IPS DF 19.7 (cell line): Measurements from ENCODE around the gene HIKESHI.
"Not testable (repeated sequence)": the region's sequence is repeated elsewhere in the genome, so short reads cannot be mapped to it uniquely, and the experiment has no call there.

Experiments used
- DNase-seq: peaks from one replicate; pipeline ENCODE4 v3.0.0-alpha.2; 2013; ENCODE audit warnings: low read depth, low spot score

Gene HIKESHI

GRCh38 chr11:86292912-86293616, 9.0 kb upstream of the HIKESHI start:
- DNase-seq, result no peak

- no peak for DNase-seq
These were observed 8.0 kb upstream of the HIKESHI start for GRCh38 chr11:86294026-86294425.

GRCh38 chr11:86301742-86302091, 323 bp upstream of the HIKESHI start:
- no peak for DNase-seq

- no peak for DNase-seq
These were observed 1.2 kb downstream of the HIKESHI start for GRCh38 chr11:86303257-86303656.

- not testable (repeated sequence) for DNase-seq
These were observed 6.7 kb downstream of the HIKESHI start for GRCh38 chr11:86308710-86309109.

- no peak for DNase-seq
These were observed 11.8 kb downstream of the HIKESHI start for GRCh38 chr11:86313793-86314192.

- no peak for DNase-seq
These were observed 12.6 kb downstream of the HIKESHI start for GRCh38 chr11:86314636-86315035.

GRCh38 chr11:86335131-86335767, 33.2 kb downstream of the HIKESHI start:
- no peak for DNase-seq

- DNase-seq, result no peak
These were observed 35.2 kb downstream of the HIKESHI start for GRCh38 chr11:86337227-86337626.

- DNase-seq, result no peak
These were observed 39.3 kb downstream of the HIKESHI start for GRCh38 chr11:86341382-86341781.

- no peak for DNase-seq
These were observed 44.5 kb downstream of the HIKESHI start for GRCh38 chr11:86346513-86346912.

- DNase-seq, result no peak
These were observed 53.2 kb downstream of the HIKESHI start for GRCh38 chr11:86355256-86355655.

- DNase-seq, result not testable (repeated sequence)
These were observed 55.4 kb downstream of the HIKESHI start for GRCh38 chr11:86357412-86357811.

- DNase-seq, result no peak
These were observed 56.7 kb downstream of the HIKESHI start for GRCh38 chr11:86358720-86359119.

- DNase-seq, result no peak
These were observed 58.8 kb downstream of the HIKESHI start for GRCh38 chr11:86360775-86361395.

- DNase-seq, result no peak
These were observed 61.4 kb downstream of the HIKESHI start for GRCh38 chr11:86363424-86363823.

- DNase-seq, result no peak
These were observed 63.5 kb downstream of the HIKESHI start for GRCh38 chr11:86365546-86365945.

GRCh38 chr11:86369668-86370067, 67.6 kb downstream of the HIKESHI start:
- no peak for DNase-seq

- DNase-seq, result no peak
These were observed 68.1 kb downstream of the HIKESHI start for GRCh38 chr11:86370171-86370570.

GRCh38 chr11:86370922-86371594, 69.0 kb downstream of the HIKESHI start:
- no peak for DNase-seq

GRCh38 chr11:86372041-86372440, 70.0 kb downstream of the HIKESHI start:
- no peak for DNase-seq

GRCh38 chr11:86372586-86372985, 70.5 kb downstream of the HIKESHI start:
- DNase-seq, result no peak
